Measurements from ENCODE around the gene PCSK6. TPM values are rescaled to one million over a fixed set of nuclear protein-coding genes. Genes with fewer than 3 reads are reported as not detected.
A peak's percentile ranks its signal among the peaks of the same experiment; 100 is the strongest.

Gene PCSK6
- total RNA-seq, 5 donors from 2014 or later (not counting 1 experiment from before 2014, with no cell fraction given), result 0.16 to 2.2 (median 1.3) TPM

DNA sequence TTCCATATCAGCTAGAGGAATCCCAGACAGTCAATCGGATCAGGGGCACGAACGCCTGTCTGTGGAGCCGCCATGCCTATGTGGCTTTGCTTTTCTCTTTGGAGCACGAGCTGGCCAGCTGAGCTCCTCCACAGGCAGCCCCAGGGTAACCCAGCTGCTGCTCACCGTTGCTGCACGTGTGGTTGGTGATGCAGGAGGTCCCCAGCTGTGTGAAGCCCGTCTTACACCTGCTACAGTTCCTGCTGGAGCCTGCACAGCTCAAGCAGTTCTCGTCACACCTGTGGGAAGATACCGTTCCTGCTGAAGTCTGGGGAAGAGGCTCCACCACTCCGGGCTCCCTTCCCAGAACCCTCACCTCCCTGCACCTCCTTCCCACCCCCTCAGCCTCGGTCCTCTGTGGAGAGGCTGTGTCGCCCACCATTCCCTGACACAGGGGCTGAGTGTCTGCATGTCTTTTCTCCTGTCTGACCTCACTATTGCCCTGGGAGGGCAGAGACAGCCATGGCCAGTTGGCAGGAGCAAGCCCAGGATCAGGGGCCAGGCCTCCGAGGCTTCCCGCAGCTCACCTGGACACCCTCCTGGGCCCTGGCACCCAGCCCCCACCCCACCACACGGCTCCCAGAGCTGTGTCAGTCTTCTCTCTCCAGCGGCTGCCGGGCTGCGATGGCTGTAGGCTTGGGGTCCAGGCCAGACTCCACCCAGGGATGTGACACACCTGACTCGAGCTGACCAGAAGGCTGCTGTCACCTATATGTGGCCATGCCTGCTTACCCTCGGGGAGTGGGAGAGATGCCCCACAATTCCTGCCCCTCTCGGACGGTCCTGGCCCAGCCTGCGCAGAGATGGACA lies 182.2 kb downstream of the PCSK6 start:
- no peaks in the 10 kb centered on the region for H3K36me3 ChIP-seq (ENCODE audit: control insufficient read depth in 2 of 2, extremely low read depth in 1 of 2, insufficient read depth in 1 of 2, low read length in 1 of 2)
- Mint-ChIP-seq H3K27me3 (peaks cover 0 to 11% of the 10 kb centered on the region in 2 donors), H3K9me3 (no peaks in the 10 kb centered on the region), H3K27ac (no peak overlapping the region), H3K36me3 (no peaks in the 10 kb centered on the region), H3K4me1 (no peaks in the 10 kb centered on the region), H3K4me3 (no peak overlapping the region)
- H3K27me3 ChIP-seq (replicated peaks in 1 of 2; ENCODE audit: control insufficient read depth in 2 of 2, extremely low read depth in 1 of 2, insufficient read depth in 2 of 2, low read length in 1 of 2), result peaks cover 0 to 42% of the 10 kb centered on the region in 2 experiments
- no peak for DNase-seq
- H3K4me1 ChIP-seq (ENCODE audit: control insufficient read depth in 1 of 2, extremely low read depth in 1 of 2, insufficient read depth in 2 of 2, low read length in 2 of 2), result no peaks in the 10 kb centered on the region
- ATAC-seq (replicated peaks in 1 of 4), result no peak
- ChIA-PET CTCF (interaction anchor here in 1 of 2 donors (0.6 kb wide), 1 partner anchor 12 kb away, joined by 4 read pairs; no protein-coding TSS in a partner anchor), POLR2A (no interaction called here)
- no peak overlapping the region for H3K4me3 ChIP-seq (ENCODE audit: control insufficient read depth in 1 of 2, extremely low read depth in 1 of 2, low read length in 1 of 2)
- H3K9me3 ChIP-seq, result no peaks in the 10 kb centered on the region
- H3K27ac ChIP-seq (ENCODE audit: low read length), result no peak overlapping the region
- 83% methylated on average over 16 of the region's 24 CpGs for WGBS (ENCODE audit: insufficient coverage)

DNA sequence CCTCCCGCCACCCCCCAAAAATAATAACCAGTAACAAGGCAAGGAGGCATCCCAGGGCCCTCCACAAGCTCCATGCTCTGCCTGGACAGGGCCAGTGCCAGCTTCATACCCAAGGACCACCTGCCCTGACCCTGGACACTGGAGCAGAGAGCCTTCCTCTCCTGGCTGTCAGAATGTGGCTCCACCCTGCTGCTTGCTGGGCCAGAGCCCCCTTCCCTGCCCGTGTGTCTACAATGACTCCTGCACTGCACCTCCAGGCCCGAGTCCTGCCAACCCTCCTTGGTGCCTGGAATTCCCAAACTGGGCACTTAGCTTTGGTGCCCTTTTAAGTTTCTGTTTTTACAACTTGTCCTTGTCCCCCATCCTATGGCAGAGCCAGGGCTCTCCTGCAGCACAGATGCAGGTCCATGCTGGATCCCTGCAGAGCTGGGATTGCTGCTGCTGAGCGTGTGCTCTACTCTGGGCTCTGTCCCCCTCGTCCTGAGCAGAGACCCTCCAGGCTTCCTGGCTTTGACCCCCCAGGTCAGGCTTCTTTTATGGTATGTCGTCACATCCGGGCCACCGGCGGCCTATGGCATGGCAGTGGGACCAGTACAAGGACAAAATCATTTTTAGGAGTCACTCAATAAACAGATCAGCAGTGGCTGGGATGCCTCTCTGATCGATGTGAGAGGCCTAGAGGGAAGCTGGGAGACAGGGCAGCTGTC lies 183.0 kb downstream of the PCSK6 start:
- no peak overlapping the region for H3K27ac ChIP-seq (ENCODE audit: low read length)
- POLR2A ChIA-PET, result no interaction called here
- no peak overlapping the region for H3K4me3 ChIP-seq (ENCODE audit: control insufficient read depth in 1 of 2, extremely low read depth in 1 of 2, low read length in 1 of 2)
- Mint-ChIP-seq H3K9me3 (no peaks in the 10 kb centered on the region), H3K27ac (no peak overlapping the region), H3K27me3 (peaks cover 0 to 9% of the 10 kb centered on the region in 2 donors), H3K36me3 (no peaks in the 10 kb centered on the region), H3K4me1 (no peaks in the 10 kb centered on the region), H3K4me3 (no peak overlapping the region)
- H3K4me1 ChIP-seq (ENCODE audit: control insufficient read depth in 1 of 2, extremely low read depth in 1 of 2, insufficient read depth in 2 of 2, low read length in 2 of 2), result no peaks in the 10 kb centered on the region
- DNase-seq, result no peak
- no peak for ATAC-seq (replicated peaks in 1 of 4)
- no peaks in the 10 kb centered on the region for H3K36me3 ChIP-seq (ENCODE audit: control insufficient read depth in 2 of 2, extremely low read depth in 1 of 2, insufficient read depth in 1 of 2, low read length in 1 of 2)
- no peaks in the 10 kb centered on the region for H3K9me3 ChIP-seq
- 69% methylated on average over 6 of the region's 10 CpGs for WGBS (ENCODE audit: insufficient coverage)
- peaks cover 0 to 42% of the 10 kb centered on the region in 2 experiments for H3K27me3 ChIP-seq (replicated peaks in 1 of 2; ENCODE audit: control insufficient read depth in 2 of 2, extremely low read depth in 1 of 2, insufficient read depth in 2 of 2, low read length in 1 of 2)
- CTCF ChIA-PET, result no interaction called here

DNA sequence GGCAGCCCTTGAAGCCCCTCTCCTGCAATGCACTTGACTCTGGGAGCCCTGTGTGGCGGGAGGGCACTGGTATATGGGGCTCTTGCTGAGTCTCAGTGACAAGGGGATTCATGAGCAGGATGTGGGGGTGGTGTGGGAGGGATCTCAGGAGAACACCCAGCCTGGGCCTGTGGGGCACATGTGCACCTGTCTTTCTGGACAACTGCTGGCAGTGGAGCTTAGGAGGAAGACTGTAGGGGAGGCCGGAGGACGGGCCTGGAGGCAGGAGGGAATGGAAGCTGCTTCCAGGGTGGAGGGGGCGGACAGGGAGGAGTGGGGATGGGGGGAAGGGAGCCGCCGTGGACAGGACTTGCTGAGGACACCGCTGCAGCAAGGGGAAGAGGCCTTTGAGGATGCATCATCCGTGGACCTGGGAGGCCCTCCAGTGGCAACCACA lies 183.7 kb downstream of the PCSK6 start:
- peaks cover 0 to 7% of the 10 kb centered on the region in 2 donors for H3K27me3 Mint-ChIP-seq
- H3K27ac Mint-ChIP-seq, result no peak overlapping the region
- Histone ChIP-seq H3K27me3 (replicated peaks in 1 of 2; ENCODE audit: control insufficient read depth in 2 of 2, extremely low read depth in 1 of 2, insufficient read depth in 2 of 2, low read length in 1 of 2) (peaks cover 0 to 42% of the 10 kb centered on the region in 2 experiments), H3K27ac (ENCODE audit: low read length) (no peak overlapping the region), H3K4me1 (ENCODE audit: control insufficient read depth in 1 of 2, extremely low read depth in 1 of 2, insufficient read depth in 2 of 2, low read length in 2 of 2) (no peaks in the 10 kb centered on the region), H3K9me3 (no peaks in the 10 kb centered on the region), H3K36me3 (ENCODE audit: control insufficient read depth in 2 of 2, extremely low read depth in 1 of 2, insufficient read depth in 1 of 2, low read length in 1 of 2) (no peaks in the 10 kb centered on the region), H3K4me3 (ENCODE audit: control insufficient read depth in 1 of 2, extremely low read depth in 1 of 2, low read length in 1 of 2) (no peak overlapping the region)
- ATAC-seq (replicated peaks in 1 of 4), result no peak
- ChIA-PET POLR2A (no interaction called here), CTCF (interaction anchor here (0.6 to 1.5 kb wide), 3 partner anchors 9 to 138 kb away, joined by 3 read pairs; no protein-coding TSS in a partner anchor)
- H3K36me3 Mint-ChIP-seq, result no peaks in the 10 kb centered on the region
- no peak for DNase-seq
- no peaks in the 10 kb centered on the region for H3K9me3 Mint-ChIP-seq
- WGBS (ENCODE audit: insufficient coverage), result 78% methylated on average over 7 of the region's 8 CpGs
- no peaks in the 10 kb centered on the region for H3K4me1 Mint-ChIP-seq
- no peak overlapping the region for H3K4me3 Mint-ChIP-seq

DNA sequence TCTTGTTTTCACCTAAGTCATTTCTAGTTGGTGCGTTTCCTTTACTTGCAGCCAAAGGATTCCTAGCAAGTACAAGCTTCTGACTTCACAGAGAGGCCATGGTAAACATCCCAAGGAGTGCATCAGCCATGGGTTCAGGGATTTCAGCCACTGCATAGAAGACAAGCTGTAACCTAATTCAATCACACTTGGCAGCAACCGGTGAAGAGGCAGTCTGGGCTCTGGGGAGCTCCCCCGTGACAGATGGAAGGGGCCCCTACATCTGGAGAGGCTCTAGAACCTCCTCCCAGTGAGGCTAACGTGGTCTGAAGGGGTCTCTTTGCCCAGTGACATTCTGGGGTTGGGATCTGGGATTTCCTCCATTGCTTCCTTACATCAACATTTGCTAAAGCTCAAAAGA lies 186.1 kb downstream of the PCSK6 start:
- Mint-ChIP-seq H3K27ac (no peak overlapping the region), H3K27me3 (peaks cover 0 to 7% of the 10 kb centered on the region in 2 donors), H3K36me3 (no peaks in the 10 kb centered on the region), H3K4me1 (peaks cover 0 to 3% (median 0%) of the 10 kb centered on the region in 3 donors), H3K9me3 (no peaks in the 10 kb centered on the region), H3K4me3 (no peak overlapping the region)
- ATAC-seq (replicated peaks in 1 of 4) (no peak), DNase-seq (no peak)
- Histone ChIP-seq H3K36me3 (ENCODE audit: control insufficient read depth in 2 of 2, extremely low read depth in 1 of 2, insufficient read depth in 1 of 2, low read length in 1 of 2) (no peaks in the 10 kb centered on the region), H3K4me1 (ENCODE audit: control insufficient read depth in 1 of 2, extremely low read depth in 1 of 2, insufficient read depth in 2 of 2, low read length in 2 of 2) (no peaks in the 10 kb centered on the region), H3K9me3 (no peaks in the 10 kb centered on the region), H3K27ac (ENCODE audit: low read length) (no peak overlapping the region), H3K4me3 (ENCODE audit: control insufficient read depth in 1 of 2, extremely low read depth in 1 of 2, low read length in 1 of 2) (no peak overlapping the region), H3K27me3 (replicated peaks in 1 of 2; ENCODE audit: control insufficient read depth in 2 of 2, extremely low read depth in 1 of 2, insufficient read depth in 2 of 2, low read length in 1 of 2) (peaks cover 0 to 28% of the 10 kb centered on the region in 2 experiments)
- WGBS (ENCODE audit: insufficient coverage), result 100% methylated on average over 1 of the region's 4 CpGs
- ChIA-PET POLR2A (no interaction called here), CTCF (no interaction called here)

DNA sequence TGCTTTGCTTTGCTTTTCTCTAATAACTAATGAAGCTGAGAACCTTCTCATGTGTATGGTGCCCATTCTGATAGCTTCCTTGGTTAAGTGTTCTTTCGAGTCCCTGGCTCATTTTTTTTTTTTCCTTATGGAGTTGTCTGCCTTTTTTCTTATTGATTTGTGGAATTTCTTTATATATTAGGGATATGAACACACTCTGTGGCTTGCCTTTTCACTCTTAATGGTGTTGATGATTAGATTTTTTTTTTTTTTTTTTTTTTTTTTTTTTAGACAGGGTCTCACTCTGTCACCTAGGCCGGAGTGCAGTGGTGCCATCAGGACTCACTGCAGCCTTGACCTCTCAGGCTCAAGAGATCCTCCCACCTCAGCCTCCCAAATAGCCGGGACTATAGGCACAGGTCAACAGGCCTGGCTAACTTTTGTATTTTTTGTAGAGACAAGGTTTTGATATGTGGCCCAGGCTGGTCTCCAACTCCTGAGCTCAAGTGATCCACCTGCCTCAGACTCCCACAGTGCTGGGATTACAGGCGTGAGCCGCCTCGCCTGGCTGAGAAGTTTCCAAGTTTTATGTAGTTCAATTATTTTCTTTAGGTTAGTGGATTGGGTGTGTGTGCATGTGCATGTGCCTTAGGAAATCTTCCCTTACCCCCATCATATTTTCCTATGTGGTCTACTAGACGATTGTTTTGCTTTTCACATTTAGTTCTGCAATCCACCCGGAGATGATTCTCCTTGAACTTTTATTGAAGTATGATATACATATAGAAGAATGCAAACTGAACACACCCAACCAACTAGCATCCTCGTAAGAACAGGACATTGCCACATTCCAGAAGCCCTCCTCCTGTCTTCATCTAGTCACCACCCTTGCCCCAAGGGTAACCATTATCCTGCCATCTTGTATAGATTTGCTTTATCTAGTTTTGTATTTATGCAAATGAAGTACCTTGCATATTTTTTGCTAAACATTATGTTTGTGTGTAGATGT lies 192.8 kb downstream of the PCSK6 start:
- DNase-seq (no peak), ATAC-seq (replicated peaks in 1 of 4) (no peak)
- peak overlapping the region; percentile 94 to 98 (median 96) for H3K4me3 Mint-ChIP-seq
- no peak overlapping the region for H3K27ac Mint-ChIP-seq
- ChIA-PET CTCF (interaction anchor here (0.7 to 5.3 kb wide), 6 partner anchors 8 to 350 kb away, joined by 4 to 27 read pairs (median 8); no protein-coding TSS in a partner anchor), POLR2A (interaction anchor here in 1 of 2 donors (0.7 kb wide), 1 partner anchor 345 kb away, joined by 4 read pairs; no protein-coding TSS in a partner anchor)
- H3K27ac ChIP-seq (ENCODE audit: low read length), result no peak overlapping the region
- no peaks in the 10 kb centered on the region for H3K36me3 ChIP-seq (ENCODE audit: control insufficient read depth in 2 of 2, extremely low read depth in 1 of 2, insufficient read depth in 1 of 2, low read length in 1 of 2)
- no peaks in the 10 kb centered on the region for H3K27me3 Mint-ChIP-seq
- H3K9me3 Mint-ChIP-seq, result no peaks in the 10 kb centered on the region
- H3K4me1 Mint-ChIP-seq, result peaks cover 36 to 39% (median 37%) of the 10 kb centered on the region in 3 donors
- H3K9me3 ChIP-seq, result no peaks in the 10 kb centered on the region
- no peaks in the 10 kb centered on the region for H3K27me3 ChIP-seq (replicated peaks in 1 of 2; ENCODE audit: control insufficient read depth in 2 of 2, extremely low read depth in 1 of 2, insufficient read depth in 2 of 2, low read length in 1 of 2)
- H3K36me3 Mint-ChIP-seq, result peaks cover 5% of the 10 kb centered on the region
- WGBS (ENCODE audit: insufficient coverage), result no CpG with 5 or more reads among the region's 9 CpGs
- H3K4me1 ChIP-seq (ENCODE audit: control insufficient read depth in 1 of 2, extremely low read depth in 1 of 2, insufficient read depth in 2 of 2, low read length in 2 of 2), result peaks cover 19 to 21% of the 10 kb centered on the region in 2 experiments
- no peak overlapping the region for H3K4me3 ChIP-seq (ENCODE audit: control insufficient read depth in 1 of 2, extremely low read depth in 1 of 2, low read length in 1 of 2)
